Measurements from ENCODE around the gene PAX8.
"Not testable (repeated sequence)": the region's sequence is repeated elsewhere in the genome, so short reads cannot be mapped to it uniquely, and the experiment has no call there.

PAX8 gene

DNA sequence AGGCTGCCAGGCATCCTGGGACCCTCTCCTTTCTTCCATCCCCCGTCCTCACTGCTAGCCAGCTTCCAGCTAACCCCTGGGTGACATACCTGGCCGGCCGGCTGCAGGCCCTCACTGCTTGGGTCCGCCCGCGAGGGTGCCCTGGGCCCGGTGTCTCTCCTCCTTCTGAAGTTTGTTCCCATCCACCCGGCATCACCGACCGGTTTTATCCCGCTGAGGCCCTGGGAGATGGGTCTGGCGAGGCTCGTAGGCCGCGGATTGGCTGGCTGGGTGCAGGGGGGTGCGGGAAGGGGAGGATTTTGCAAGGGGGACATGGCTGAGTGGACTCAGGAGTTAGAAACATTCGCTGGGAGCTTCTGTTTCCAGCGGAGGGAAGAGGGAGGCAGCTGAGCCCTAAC, at the start of gene PAX8:
TSS of gene PAX8 (minus strand) at position 180 of the 398 bp plus-strand sequence. CDS start 527 bp downstream, outside the sequence.
- no peak for DNase-seq (ENCODE audit: low spot score)

DNA sequence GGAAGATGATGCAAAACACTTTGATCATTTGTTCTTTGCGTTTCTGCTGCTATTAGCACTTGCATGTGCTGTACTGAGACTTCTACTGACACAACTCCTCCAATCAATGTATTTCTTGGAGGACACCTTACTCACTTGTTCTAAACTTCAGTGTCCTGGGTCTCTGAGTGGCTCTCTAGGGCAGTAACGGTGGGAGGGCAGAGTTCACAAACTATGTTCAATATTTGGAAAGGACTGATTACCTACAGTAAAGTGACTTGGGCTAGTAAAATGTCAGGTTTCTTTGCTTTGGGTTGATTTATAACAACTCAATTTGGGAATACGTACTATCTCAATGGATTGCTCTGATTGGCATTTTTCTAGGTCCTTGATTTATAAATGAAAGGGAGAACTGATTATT, 49.3 kb upstream of the PAX8 start:
- no peak for DNase-seq (ENCODE audit: low spot score)

DNA sequence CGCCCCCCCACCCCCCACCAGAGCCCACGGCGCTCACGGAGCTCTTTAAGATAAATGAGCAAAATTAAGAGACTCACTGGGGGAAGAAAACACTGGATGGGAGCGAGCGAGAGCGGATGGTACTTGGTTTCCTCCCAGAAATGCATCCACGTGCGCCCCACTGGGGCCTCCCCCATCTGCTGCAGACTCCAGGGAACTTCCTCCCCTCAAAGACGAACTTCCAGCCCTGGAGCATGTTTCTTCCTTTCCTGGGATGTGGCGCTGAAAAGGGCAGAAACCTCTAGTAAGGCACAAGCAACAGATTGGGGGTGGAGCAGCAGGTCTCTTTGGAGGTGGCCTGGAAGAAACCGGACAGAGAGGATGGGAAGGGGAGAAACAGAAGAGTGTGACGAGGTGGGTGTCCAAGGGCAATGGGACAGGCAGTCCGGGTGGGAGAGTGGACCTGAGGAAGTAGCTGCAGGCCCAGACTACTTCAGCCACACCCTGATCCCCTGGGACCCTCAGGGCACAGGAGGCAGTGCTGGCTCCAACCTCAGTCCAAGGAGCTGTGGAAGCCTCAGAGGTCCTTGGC, 46.5 kb upstream of the PAX8 start:
- DNase-seq (ENCODE audit: low spot score) = not testable (repeated sequence)

DNA sequence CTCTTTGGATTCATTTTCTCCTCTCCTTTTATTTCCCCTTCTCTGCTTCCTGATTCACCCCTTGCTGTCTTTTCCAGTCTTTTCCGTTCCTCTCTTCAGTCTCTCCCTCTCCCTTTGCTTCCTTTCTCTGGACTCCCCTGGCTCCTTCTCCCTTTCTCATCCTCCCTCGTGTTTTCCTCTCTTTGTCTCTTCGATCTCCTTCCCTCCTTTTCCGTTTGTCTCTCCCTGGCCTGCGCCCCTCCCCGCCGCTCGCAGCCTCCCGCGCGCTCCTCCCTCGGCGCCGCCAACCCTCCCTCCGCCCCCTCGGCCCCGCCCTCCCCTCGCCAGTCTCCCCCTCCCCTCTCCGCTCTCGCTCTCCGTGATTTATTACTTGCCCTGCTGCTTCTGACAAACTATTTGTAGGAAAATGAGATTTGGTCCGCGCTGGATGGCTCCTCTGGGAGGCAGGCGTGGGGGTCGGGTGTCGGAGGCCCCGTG, 46.0 kb upstream of the PAX8 start:
- peak; percentile 70 for DNase-seq (ENCODE audit: low spot score)

DNA sequence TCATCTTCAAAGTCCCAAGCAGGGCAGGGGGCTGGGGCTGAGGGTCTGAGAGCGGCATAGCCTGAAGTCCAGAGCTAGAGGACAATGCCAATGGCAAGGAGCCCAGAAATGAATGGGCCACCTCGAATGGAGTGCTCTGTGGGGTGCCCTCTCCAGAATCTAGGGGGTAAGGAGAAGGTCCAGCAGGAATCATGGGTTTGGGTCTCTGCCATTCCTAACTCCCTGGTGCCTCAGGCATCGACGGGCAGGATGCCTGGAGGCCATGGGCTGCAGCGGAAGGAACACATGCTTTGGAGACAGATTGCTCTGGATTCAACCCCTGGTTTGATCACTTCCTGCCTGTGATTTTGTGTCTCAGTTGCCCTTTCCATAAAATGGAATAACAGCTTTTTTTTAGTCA, 44.4 kb upstream of the PAX8 start:
- DNase-seq (ENCODE audit: low spot score) = not testable (repeated sequence)

DNA sequence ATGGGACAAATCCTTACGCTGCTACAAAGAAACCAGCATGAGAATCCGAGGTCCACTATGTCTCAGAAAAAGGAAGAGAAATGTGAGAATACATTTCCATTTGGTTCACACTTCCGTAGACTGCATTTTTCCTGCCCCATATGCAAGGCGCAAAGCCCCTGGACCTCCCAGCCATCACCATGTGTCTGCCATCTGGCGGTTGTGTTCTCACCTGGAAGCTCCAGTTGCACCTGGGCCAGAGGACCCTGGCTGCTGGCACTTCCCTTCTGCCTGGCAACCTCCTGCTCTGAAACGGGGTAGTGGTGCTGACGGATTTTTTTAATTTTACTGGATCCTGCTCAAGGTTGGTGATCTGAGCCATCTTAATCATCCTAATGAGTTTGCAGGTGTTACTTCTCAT, 41.4 kb upstream of the PAX8 start:
- DNase-seq (ENCODE audit: low spot score) = not testable (repeated sequence)

DNA sequence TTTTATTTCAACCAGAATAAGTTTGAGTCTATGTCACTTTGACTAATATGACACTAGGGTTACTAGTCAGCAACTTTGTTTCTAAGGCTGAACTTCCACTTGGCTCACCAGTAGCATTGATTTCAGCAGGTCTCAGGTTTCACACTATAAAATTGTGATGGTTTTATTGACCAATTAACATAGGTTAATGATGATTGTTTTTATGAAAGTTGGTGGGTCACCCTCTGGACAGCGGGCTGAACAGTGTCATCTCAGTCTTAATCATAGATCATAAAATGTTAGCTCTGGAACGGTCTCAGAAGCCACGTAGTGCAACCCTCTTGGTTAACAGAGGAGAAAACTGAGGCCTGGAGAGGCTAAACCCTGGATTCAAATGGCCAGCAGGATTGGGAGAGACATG, 40.2 kb upstream of the PAX8 start:
- not testable (repeated sequence) for DNase-seq (ENCODE audit: low spot score)

DNA sequence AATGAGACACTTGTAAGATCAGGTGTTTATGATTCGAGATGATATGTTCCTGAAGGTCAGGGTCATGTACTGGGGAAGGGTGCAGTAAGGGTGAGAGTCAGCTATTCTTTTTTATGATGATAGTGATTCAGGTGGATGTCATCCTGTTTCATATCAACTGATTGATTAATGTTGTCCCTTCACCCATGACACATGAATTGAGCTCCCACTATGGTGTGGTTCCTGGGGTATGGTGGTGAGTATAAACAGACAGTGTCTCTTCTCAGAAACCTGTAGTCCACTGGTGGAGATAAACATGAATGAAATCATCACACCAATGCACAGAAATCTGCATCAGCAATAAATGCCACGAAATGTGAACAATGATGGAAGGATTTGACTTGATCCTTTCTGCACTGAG, 37.4 kb upstream of the PAX8 start:
- no peak for DNase-seq (ENCODE audit: low spot score)

DNA sequence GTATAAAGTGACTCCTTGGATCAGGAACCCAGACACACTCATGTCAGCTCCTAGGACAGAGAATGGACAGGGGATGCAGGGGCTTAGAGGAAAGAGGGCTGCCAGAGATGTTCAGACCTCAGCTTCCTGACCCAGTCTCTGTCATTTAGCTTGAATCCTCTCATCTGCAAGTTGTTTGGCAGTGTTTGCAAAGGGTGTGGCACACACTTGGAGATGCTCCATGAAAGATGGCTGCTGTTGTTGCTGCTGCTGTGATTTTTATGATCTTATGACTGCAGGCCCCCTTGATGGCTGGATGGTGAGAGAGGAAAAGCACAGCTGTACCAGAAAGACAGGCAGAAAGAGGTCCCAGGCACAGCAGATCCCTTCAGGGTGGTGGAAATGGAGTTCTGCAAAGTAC, 35.9 kb upstream of the PAX8 start:
- DNase-seq (ENCODE audit: low spot score) = not testable (repeated sequence)

DNA sequence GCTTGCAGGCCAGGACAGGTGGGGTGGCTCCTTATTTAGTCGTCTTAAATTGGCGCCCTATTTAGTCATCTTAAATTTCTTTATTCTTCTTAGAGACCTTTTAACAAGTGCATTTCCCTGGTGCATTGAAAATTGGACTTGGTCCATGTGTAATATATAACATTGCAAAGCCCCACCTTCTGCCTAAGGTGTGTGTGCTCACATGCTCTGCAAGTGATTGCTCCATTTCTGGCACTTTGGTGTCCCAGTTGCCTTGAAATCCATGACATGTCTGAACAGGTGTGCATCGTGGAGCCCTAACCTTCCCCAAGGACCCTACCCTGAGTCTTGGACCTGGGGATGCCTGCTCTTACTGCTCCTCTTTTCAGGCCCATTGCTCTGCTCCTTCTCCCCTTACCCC, 35.5 kb upstream of the PAX8 start:
- DNase-seq (ENCODE audit: low spot score) = not testable (repeated sequence)

DNA sequence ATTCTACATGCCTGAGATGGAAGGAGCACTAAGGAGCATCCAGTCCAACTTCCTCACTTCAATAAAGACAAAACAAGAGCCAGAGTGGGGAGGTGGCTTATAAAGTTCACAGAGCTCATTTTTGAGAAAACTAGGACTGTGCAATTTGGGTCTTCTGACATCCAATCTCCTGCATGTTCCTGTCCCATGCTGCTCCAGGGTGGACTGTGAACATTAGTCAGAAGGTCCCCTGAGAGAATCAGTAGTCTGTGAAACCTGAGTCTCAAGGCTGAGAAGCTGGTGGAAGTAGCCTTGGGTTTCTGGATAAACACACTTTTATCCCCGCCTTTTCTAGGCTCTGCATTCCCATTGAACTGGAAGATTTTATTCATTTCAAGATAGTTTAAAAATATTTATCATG, 33.1 kb upstream of the PAX8 start:
- DNase-seq (ENCODE audit: low spot score) = not testable (repeated sequence)

DNA sequence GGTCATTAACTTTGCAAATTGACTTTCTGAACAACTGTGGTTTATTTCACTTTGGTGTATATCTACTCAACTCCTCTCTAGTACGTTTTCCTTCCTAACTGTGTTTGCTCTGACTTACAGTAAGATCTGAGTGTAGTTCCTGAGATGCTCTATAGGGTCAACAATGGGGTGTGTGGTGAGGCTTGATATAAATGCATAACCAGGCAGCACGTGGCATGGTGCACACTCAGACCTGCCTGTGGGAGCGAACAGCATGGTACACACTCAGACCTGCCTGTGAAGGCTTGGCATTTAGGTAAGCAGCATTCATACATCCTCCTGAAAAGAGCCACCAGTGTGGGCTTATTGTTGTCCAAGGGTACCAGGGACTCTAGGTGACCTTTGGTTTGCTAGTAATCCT, 32.5 kb upstream of the PAX8 start:
- DNase-seq (ENCODE audit: low spot score) = not testable (repeated sequence)

DNA sequence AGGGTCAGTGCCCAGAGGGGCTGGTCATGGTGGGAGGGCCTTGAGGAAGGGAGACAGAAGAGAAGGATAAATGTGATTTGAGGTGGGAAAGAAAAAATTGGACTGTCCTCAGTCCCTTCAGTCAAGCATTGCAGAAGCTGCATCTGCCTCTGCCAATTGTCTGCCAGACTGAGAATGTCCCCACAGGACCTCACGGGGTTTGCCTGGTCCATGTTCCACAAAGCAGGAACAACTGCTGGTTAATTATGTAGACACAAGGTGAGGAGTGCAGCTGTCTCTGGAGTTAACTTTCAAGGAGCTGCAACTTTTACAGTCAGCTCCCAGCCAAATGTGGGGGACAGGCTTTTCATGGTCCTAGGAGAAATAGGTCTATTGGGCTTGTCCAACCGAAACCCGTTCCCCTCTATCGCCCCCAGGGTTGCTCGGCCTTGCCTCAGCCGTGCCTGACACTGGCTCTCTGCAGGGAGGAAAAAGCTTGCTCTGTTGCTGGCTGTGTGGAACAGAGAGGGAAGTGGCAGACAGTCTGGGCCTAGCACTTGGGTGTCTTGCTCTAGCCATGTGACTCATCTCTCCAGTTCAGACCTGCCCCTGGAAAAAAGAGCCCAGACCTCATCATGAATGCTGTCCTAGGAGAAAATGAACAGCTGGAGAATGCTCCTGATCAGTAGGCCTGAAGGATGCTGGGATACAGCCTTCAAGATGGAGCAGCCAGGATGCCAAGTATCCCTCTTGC, 31.1 kb upstream of the PAX8 start:
- no peak for DNase-seq (ENCODE audit: low spot score)

DNA sequence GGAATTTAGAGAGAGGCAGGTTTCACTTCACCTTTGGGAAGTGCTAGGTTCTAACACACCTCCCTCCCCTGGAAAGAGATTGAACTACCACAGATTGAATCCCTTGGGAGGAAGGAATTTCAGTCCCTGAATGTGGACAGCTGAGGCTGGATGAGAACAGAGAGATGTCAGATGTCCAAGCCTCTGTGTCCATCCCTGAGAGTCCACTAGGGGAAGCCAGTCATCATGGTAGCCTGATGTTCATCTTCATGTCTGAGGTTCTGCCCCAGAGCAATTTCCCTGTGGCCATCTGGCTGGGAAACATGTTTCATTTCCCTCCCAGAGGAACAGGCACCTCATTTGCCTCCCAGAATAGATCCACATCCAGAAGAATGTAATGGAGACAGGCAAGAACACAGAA, 30.1 kb upstream of the PAX8 start:
- not testable (repeated sequence) for DNase-seq (ENCODE audit: low spot score)

DNA sequence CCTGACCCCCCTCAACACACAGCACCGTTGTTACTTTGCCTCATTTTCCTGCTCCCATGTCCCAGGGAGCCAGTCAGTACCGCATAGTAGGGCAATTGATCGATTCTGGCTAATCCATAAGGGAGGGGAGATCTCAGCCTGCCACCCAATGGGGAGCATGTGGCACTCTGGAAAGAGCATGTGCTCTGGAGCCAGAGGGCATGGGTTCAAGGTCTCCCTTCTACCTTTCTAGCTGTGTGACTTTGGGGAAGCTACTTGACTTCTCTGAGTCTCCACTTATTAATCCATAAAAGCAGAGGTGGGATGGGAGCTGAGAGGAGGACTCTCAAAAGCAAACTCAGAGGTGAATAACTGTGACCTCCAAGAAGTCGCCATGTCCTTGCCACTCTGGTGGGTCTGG, 27.5 kb upstream of the PAX8 start:
- not testable (repeated sequence) for DNase-seq (ENCODE audit: low spot score)

DNA sequence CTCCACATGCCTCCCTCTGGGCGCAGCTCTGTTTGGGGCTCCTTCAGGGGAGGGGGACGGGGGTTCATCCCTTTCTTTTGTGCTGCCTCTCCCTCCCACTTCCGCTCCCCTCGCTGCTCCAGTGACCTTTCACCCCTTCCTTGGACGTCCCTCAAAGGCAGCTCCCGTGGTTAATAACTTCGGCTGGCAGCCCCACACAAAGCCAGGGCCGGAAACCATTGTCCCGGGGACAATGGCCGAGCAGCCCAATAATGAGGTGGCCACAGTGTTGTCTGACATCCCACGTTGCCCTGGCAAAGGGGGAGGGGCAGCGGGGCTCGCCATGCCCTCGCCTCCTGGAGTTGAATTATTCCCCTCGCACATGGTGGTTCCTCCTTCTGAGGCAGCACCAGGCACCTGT, 27.0 kb upstream of the PAX8 start:
- not testable (repeated sequence) for DNase-seq (ENCODE audit: low spot score)

DNA sequence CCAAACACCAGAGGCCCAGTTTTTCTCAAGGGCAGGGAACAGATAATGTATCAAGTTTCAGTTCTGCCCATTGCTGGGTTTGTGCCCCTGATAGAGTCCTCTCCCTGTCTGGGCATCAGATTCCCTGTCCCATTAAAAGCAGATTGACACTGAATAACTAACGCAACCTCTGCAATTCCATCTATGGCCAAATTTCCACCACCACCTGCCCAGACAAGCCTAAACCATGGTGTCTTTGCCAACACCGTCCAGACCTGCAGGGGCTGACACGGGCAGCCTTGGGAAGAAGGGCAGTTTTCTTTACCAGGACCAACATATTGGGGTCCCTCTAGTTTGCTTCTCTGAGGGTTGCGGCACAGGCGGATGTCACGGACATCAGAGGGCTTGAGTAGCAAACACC, 26.4 kb upstream of the PAX8 start:
- DNase-seq (ENCODE audit: low spot score) = no peak

DNA sequence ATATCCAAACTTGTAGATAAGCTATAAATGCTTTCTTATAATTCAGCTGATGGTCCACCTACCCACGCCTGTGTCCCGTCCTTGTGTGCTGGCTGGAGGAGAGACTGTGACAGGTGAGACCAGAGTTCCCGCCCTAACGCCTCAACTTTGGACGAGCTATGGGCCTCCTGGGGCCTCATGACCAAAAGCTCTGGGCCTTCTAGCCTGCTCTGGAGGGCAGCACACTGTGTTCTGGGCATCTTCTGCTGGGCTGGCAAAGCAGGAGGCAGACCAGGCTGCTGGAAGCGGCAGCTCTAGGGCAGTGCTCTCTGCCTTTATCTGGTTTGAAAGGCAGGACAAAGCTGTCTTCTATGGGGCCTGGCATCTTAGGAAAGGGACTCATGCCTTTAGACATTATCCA, 26.0 kb upstream of the PAX8 start:
- DNase-seq (ENCODE audit: low spot score) = no peak

DNA sequence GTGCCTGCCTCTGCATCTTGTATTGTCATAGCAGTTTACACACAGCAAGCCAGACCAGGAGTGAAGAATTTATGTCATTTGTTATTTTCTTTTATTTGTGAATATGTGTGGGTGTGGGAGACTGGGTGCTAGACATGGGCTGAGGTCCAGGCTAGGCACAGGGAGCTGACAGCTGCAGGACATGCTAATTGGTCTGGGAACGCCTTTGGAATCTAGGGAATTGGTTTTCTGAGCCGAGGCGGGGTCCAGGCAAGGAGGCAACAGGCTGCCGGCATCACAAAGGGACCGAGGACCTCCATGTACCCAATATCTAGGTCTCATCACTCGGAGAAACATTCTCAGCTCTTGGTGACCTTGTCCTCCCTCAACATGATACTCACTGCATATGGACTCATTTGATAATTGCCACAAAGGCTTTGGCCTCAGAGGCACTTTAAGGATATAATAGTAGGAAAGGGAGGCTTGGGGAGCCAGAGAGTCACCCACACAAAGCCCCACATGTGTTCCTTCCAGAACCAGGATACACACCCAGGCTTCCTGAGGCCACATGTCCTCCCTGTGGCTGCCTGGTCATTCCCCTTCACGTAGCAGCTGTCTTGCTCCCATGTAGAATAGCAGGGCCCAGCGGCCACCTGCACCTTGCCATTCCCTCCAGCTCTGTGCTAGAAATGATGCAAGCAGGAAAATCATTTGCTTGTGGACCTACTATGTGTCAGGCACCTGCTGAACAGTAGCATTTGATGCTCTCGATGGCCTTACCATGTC, 23.7 kb upstream of the PAX8 start:
- DNase-seq (ENCODE audit: low spot score) = not testable (repeated sequence)

DNA sequence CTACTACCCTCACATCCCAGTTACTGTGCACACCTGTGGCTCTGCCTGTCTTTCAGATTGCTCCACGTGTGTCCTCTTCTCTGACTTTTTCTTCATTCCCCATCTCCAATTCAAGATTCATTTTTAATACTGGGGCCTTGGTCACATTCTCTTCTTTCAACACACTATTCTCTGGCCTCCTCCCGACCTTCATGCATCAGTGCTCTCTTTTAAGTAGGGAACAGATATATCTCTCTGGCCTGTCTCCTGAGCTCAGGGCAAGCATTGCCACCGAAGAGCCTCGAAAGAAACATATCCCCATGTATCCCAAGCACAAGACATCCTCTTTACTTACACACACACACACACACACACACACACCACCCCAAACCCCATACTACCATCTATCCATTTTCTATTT, 21.6 kb upstream of the PAX8 start:
- no peak for DNase-seq (ENCODE audit: low spot score)

DNA sequence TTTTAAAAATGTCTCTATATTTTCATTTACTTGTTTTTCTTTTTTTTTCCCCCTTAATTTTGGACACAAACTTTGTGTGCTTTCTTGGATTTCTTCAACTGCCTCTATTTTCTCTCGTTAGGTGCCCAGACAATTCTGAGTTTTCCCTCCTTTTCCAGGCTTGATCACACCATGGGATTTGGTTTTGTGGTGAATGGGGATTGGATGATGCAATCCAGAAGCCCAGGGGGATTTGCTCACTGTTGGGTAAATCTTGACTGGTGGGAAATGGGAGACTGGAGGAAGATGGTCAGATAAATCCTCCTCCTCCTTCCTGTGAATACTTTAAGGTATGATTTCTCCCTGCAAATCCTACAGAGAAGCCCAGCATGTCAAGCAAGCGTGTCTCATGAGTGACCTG, 19.5 kb upstream of the PAX8 start:
- DNase-seq (ENCODE audit: low spot score) = no peak

DNA sequence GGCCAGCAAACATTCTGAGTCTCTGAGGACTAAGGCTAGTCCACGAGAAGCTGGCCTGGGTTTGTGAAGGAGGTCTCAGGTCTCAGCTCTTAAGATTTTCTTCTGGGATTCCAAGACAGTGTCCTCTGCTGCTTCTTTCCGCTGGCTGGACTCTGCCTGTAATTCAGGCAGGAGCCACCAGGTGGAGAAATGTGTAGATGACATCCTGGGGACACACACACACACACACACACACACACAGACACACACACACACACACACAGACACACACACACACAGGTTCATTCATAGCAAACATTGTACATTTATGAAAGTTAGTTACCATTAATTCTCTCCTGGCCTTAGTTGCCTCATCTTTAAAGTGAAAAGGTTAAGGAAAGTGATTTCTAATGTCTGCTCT, 18.9 kb upstream of the PAX8 start:
- DNase-seq (ENCODE audit: low spot score) = not testable (repeated sequence)

DNA sequence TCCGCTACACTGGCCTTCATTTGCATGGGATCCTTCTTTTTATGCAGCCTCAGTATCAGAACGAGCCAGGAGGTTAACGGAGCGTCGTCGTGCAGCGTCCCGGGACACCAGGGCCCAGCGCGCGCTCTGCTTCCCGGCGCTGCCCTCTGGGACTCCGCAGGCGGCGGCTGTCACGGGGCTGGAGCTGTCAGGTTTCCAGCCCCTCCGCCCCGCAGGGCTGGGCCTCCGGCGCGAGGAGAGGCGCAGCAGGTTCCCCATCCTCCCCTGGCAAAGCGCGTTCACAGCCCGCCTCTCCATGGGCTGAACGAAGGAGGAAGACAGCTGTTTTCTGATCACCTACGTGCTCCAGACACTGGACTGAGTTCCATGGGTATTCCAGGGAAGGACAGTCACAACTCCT, 12.5 kb upstream of the PAX8 start:
- no peak for DNase-seq (ENCODE audit: low spot score)
